Uterus (tissue), 2 donors: Measurements from ENCODE around the gene SFTPA2.
"Not testable (repeated sequence)": the region's sequence is repeated elsewhere in the genome, so short reads cannot be mapped to it uniquely, and the experiment has no call there.

Source experiments
- CTCF ChIP-seq, 4 experiments: fragments of 200-600 bp in 2 of 4; fragments of 450-650 bp in 2 of 4; sonication (generic) in 2 of 4; IDR thresholded peaks; one replicate each; pipeline ENCODE4 v1.5.1; 2016 to 2019; ENCODE audit warnings: antibody characterized with exemption in 4 of 4, mild to moderate bottlenecking in 2 of 4, moderate library complexity in 1 of 4
- POLR2A ChIP-seq, 2 donors: fragments of 450-650 bp; IDR thresholded peaks; one replicate each; pipeline ENCODE4 v1.6.1; 2016; ENCODE audit warnings: antibody characterized with exemption in 2 of 2, mild to moderate bottlenecking in 1 of 2, moderate library complexity in 1 of 2

- TF ChIP-seq CTCF, POLR2A (IDR thresholded peaks at IDR 0.05): not testable (repeated sequence)
These were observed 52.0 kb downstream of the SFTPA2 start for GRCh38 chr10:79508245-79508644.
